Measurements from ENCODE around the gene RO60.
A peak's percentile ranks its signal among the peaks of the same experiment; 100 is the strongest.

The RO60 gene

DNA sequence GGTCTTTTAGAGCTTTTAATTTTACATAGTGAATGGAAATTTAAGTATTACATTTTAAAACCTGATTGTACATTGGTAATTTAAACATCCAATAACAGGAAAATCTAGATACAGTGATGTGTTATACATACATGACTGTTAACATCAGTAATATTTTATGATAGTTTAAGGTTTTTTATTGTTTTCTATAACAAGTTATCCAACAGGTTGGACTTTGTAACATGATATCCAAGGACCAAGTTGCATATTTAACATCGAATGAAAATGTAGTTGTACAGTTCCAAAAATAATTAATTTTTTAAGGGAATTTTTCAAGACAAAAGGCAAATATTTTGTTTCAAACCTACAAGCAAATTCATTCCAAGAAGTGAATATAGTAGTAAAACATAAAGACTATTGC is 31.5 kb downstream of the RO60 start:
- H3K4me3 ChIP-seq (ENCODE audit: low read length) = no peak overlapping the region
- no peaks in the 10 kb centered on the region for H3K9me3 ChIP-seq (ENCODE audit: control insufficient read depth, low read depth, low read length)
- no peaks in the 10 kb centered on the region for H3K4me1 ChIP-seq (ENCODE audit: control insufficient read depth, low read depth, low read length)
- H3K9ac ChIP-seq (ENCODE audit: low read length) = no peak overlapping the region
- peaks cover 5% of the 10 kb centered on the region for H3K36me3 ChIP-seq (ENCODE audit: control insufficient read depth, low read depth, low read length)
- no peak overlapping the region for H3K27ac ChIP-seq (ENCODE audit: low read length)
- no peaks in the 10 kb centered on the region for H3K27me3 ChIP-seq (ENCODE audit: control insufficient read depth, insufficient read depth, low read length)

GRCh38 chr1:193094112-193094511 is 34.7 kb downstream of the RO60 start:
- H3K9me3 ChIP-seq (ENCODE audit: control insufficient read depth, low read depth, low read length) = no peaks in the 10 kb centered on the region
- H3K27me3 ChIP-seq (ENCODE audit: control insufficient read depth, insufficient read depth, low read length) = no peaks in the 10 kb centered on the region
- H3K36me3 ChIP-seq (ENCODE audit: control insufficient read depth, low read depth, low read length) = peaks cover 13% of the 10 kb centered on the region
- H3K27ac ChIP-seq (ENCODE audit: low read length) = no peak overlapping the region
- H3K4me1 ChIP-seq (ENCODE audit: control insufficient read depth, low read depth, low read length) = no peaks in the 10 kb centered on the region
- H3K4me3 ChIP-seq (ENCODE audit: low read length) = no peak overlapping the region
- no peak overlapping the region for H3K9ac ChIP-seq (ENCODE audit: low read length)

- no peaks in the 10 kb centered on the region for H3K9me3 ChIP-seq (ENCODE audit: control insufficient read depth, low read depth, low read length)
- no peak overlapping the region for H3K4me3 ChIP-seq (ENCODE audit: low read length)
- peaks cover 16% of the 10 kb centered on the region for H3K27me3 ChIP-seq (ENCODE audit: control insufficient read depth, insufficient read depth, low read length)
- no peak overlapping the region for H3K9ac ChIP-seq (ENCODE audit: low read length)
- no peak overlapping the region for H3K27ac ChIP-seq (ENCODE audit: low read length)
- H3K36me3 ChIP-seq (ENCODE audit: control insufficient read depth, low read depth, low read length) = no peaks in the 10 kb centered on the region
- no peaks in the 10 kb centered on the region for H3K4me1 ChIP-seq (ENCODE audit: control insufficient read depth, low read depth, low read length)
These were observed 43.2 kb downstream of the RO60 start for GRCh38 chr1:193102662-193103061.

DNA sequence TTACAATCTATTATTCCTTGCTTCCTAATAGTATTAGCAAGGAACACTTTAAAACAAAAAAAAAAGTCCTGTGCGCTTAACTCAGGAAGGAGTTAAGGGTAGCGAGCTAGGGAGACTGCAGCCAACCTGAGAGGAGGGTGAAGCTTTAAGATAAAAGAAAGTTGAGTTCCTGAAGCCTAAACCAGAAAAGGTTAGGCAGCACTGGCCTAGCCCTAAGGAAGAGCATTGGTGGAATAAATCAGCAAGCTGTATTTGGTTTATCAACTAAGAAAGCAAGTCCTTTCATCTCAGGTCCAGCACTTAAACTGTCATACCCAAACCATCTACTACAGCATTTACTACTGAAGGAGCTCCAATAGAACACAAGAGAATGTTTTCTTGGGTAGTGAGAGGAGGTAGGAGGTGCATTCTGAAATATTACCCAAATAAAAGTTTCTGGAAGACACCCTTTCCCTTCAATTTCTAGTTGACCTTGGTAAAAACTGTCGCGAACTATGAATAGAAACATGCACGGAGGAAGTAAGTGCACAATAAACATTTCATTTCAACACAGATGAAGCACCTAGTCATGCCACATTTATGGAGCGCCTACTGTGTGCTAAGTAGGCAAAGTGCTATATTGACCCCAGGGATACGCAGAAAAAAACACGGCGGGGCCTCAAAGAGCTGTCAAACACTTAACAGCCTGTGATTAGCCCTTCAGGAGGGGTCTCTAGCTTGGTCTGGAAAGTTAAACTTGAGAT is 44.5 kb downstream of the RO60 start:
- Histone ChIP-seq H3K36me3 (ENCODE audit: control insufficient read depth, low read depth, low read length) (no peaks in the 10 kb centered on the region), H3K9me3 (ENCODE audit: control insufficient read depth, low read depth, low read length) (no peaks in the 10 kb centered on the region), H3K27ac (ENCODE audit: low read length) (no peak overlapping the region), H3K9ac (ENCODE audit: low read length) (no peak overlapping the region), H3K4me1 (ENCODE audit: control insufficient read depth, low read depth, low read length) (no peaks in the 10 kb centered on the region), H3K27me3 (ENCODE audit: control insufficient read depth, insufficient read depth, low read length) (peaks cover 16% of the 10 kb centered on the region), H3K4me3 (ENCODE audit: low read length) (peak overlapping the region; percentile 90)

GRCh38 chr1:193104502-193104906 is 45.1 kb downstream of the RO60 start:
- Histone ChIP-seq H3K36me3 (ENCODE audit: control insufficient read depth, low read depth, low read length) (no peaks in the 10 kb centered on the region), H3K27me3 (ENCODE audit: control insufficient read depth, insufficient read depth, low read length) (peaks cover 16% of the 10 kb centered on the region), H3K9ac (ENCODE audit: low read length) (peak overlapping the region; percentile 63), H3K4me3 (ENCODE audit: low read length) (peak overlapping the region; percentile 90), H3K27ac (ENCODE audit: low read length) (no peak overlapping the region), H3K9me3 (ENCODE audit: control insufficient read depth, low read depth, low read length) (no peaks in the 10 kb centered on the region), H3K4me1 (ENCODE audit: control insufficient read depth, low read depth, low read length) (no peaks in the 10 kb centered on the region)

DNA sequence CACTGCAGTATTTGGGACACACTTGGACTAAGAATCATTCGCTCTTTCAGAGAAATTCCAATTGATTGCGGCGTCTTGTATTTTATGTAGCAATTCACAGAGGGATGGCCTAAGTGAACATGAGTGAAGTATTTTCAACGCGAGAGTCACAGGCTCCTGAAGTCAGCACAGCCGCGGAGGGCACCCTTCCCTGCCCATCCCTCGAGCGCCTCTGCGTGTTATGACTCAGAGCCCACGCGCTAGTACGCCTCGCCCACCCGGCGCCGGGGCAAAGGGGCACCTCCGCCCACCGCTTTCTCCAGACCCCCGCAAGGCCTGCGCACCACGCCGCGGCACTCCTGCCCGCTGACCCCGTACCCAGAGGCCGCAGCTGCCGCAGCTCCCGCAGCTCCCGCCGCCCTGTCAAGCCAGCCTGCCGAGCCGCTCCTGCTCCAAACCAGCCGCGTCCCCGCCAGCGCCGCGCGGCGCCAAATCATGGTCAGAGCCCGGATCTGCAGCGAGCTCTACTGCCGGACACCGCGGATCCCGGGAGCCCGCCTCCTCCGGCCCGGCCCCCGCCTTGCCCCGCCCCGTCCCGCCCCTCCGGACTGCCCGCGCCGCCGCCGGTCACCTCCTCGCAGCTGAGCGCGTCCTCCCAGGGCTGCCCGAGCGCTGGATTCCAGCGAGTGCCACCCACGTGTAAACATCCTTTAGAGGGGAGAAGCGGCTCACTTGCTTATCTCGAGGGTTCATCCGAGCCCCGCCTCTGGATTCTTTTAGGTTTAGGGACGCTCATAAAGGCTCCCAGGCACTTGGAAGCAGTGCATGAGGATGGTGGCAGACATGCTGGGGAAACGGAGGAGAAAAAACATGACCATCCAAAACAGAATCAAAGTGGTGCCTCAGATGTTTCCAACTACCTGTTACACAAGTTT is 45.8 kb downstream of the RO60 start, which contains the start of gene GLRX2:
Gene GLRX2 (minus strand): TSS at position 508 of the 914 bp plus-strand sequence. CDS start 32 bp downstream, at position 476.
- Histone ChIP-seq H3K27me3 (ENCODE audit: control insufficient read depth, insufficient read depth, low read length) (peaks cover 16% of the 10 kb centered on the region), H3K9me3 (ENCODE audit: control insufficient read depth, low read depth, low read length) (no peaks in the 10 kb centered on the region), H3K4me3 (ENCODE audit: low read length) (peak within 1 kb of the TSS; percentile 90), H3K36me3 (ENCODE audit: control insufficient read depth, low read depth, low read length) (no peaks in the 10 kb centered on the region), H3K4me1 (ENCODE audit: control insufficient read depth, low read depth, low read length) (no peaks in the 10 kb centered on the region), H3K27ac (ENCODE audit: low read length) (peak within 1 kb of the TSS; percentile 67), H3K9ac (ENCODE audit: low read length) (peak within 1 kb of the TSS; percentile 63)

DNA sequence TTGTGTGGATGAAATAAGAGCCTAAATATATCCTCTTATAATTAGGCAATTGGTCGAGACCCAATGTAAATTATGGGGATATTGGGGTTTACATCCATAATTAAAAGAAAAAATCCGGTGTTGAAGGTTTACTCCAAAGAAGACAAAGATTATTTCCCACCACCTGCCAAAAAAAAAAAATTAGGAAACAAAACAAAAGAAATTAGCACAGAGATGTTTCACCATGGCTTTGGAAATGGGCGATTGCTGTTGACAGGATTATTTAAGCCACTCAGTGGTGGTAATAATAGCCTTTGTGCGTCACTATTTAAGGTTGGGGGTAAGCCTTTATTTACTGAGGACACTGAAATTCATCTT is 46.4 kb downstream of the RO60 start:
- Histone ChIP-seq H3K9ac (ENCODE audit: low read length) (peak overlapping the region; percentile 63), H3K9me3 (ENCODE audit: control insufficient read depth, low read depth, low read length) (no peaks in the 10 kb centered on the region), H3K4me3 (ENCODE audit: low read length) (peak overlapping the region; percentile 90), H3K27ac (ENCODE audit: low read length) (peak overlapping the region; percentile 67), H3K4me1 (ENCODE audit: control insufficient read depth, low read depth, low read length) (no peaks in the 10 kb centered on the region), H3K27me3 (ENCODE audit: control insufficient read depth, insufficient read depth, low read length) (peaks cover 16% of the 10 kb centered on the region), H3K36me3 (ENCODE audit: control insufficient read depth, low read depth, low read length) (no peaks in the 10 kb centered on the region)

DNA sequence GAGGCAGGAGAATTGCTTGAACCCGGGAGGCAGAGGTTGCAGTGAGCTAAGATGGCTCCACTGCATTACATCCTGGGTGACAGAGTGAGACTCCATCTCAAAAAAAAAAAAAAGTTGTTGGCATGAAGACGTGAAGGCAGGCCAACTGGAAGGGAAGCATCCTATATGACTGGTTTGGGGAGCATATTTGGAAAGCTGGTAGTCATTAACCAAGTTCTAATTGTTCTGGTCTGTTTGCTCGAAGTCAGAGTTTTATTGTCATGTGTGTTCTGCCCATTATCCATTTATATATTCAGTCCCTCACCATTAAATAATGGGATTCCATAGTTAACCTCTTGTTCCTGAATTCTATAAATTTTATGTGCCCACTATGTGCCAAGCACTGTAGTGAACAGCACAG is 49.1 kb downstream of the RO60 start:
- Histone ChIP-seq H3K36me3 (ENCODE audit: control insufficient read depth, low read depth, low read length) (no peaks in the 10 kb centered on the region), H3K4me3 (ENCODE audit: low read length) (no peak overlapping the region), H3K27ac (ENCODE audit: low read length) (no peak overlapping the region), H3K9ac (ENCODE audit: low read length) (no peak overlapping the region), H3K27me3 (ENCODE audit: control insufficient read depth, insufficient read depth, low read length) (peaks cover 11% of the 10 kb centered on the region), H3K4me1 (ENCODE audit: control insufficient read depth, low read depth, low read length) (peaks cover 5% of the 10 kb centered on the region), H3K9me3 (ENCODE audit: control insufficient read depth, low read depth, low read length) (no peaks in the 10 kb centered on the region)
